Measurements from ENCODE around the gene MNT.

The MNT gene

DNA sequence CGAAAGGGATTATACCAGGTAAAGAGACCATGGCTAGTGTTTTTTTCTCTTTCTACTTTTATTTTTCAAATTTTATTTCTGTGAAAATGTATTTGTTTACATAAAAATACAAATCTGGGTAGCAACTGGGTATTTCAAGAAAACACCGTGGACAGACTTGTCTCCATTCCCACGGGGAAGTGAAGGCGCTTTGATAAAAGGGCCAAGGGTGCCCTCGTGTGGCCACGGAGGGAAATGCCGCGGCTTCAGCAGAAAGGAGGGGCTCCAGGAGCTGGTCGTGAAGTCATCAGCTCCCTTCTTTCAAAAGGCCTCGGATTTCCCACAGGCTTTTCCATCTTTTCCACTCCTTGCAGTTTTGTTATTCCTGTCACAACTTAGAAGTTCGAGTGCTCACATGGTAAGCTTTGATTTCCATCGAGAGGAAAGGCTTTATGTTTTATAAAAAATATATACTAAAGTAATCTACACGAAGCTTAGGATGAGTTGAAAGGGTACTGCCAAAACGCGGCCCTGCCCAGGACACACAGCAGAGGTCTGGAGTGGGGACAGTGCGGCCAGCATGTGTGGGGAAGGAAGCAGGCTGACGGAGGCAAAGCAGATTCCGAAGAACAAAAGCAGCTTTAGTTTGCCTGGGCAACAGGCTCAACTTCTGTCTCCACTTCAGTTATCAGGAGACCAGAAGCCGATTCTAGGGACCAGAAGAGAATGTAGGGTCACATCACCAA, 15.3 kb upstream of the MNT start:
- DNase-seq (ENCODE audit: low read depth): peak; percentile 86

DNA sequence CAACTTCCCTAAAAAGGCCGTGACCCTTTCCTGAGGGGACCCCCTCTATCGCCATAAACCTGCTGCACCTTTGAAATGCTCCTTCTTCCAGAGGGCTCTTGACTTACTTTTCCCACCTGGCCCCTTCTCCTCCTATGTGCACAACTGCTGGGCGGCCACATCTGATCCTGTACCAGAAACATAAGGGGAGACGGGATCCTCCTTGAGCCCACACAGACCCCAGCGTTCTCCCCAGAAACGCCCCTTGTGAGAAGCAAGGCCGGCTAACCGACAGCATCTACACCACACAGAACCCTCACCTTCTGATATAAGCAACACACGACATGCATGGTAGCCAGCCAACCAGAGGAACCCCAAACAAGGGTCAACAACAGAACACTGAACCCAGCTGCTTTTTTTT, 14.2 kb upstream of the MNT start:
- DNase-seq (ENCODE audit: low read depth): no peak

DNA sequence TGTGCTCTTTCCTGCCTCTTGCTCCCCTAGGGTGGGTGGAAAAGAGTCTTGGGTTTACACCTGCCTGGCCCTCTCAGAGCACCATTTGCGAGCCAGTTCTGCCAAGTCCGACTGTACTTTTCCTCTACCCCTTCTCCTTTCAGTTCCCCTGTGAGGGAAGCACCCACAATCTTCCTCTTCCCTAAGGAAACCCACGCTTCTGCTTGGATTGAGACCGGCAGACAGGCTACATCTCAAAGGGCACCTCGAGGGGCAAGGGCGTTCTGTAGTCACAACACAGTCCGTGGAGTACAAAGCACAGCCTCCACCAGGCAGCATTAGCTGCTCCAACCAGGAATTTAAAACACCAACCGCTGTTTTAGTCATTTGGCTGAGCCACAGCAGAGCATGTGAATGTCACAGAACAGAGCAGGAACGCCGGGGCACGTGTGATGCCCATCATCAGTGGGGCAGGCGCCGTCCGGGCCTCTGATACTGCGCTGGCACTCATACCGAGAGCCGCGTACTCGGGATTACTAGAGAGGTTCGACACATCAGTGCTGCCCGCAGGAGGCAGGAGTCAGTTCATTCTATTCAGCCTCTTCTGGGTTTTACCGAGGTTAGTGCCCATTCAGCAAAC, 13.7 kb upstream of the MNT start:
- no peak for DNase-seq (ENCODE audit: low read depth)

DNA sequence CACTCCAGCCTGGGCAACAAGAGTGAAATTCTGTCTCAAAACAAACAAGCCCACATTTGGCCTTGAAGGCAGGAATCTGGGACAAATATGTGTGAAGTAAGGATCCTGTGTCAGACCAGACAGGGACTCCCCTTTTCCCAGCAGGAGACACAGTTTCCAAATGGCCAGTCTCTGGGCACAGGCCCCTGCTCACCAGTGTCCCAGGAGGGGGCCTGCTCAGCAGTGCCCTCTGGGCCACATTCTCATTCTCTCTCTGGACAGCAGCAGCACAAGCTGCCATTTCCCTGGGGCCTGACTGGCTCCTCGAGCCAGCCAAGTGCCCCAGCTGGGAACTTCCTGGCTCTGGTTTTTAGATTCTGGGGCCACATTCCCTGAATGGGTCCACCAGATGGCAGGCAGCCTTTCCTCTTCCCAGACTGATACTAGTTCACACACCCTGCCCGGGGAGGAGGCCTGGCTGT, 11.7 kb upstream of the MNT start:
- peak; percentile 62 for DNase-seq (ENCODE audit: low read depth)

DNA sequence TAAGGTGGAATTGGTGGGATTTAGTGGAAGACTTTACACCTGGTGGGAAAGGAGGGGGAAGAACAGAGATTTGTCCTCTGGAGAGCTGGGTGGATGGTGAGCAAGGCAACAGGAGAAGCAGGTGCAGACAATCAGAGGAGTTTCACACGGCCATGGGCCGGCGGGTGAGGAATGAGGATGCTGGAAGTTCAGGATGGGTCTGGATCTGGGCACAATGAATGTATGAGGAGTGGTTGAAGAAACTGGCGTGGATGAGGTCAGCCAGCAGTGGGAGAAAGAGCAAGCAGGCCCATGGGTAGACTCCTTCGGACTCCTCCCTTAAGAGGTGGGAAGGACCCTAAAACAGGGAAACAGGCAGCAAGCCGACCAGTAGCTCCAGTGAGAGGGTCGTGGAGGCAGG, 10.1 kb upstream of the MNT start:
- DNase-seq (ENCODE audit: low read depth): no peak

DNA sequence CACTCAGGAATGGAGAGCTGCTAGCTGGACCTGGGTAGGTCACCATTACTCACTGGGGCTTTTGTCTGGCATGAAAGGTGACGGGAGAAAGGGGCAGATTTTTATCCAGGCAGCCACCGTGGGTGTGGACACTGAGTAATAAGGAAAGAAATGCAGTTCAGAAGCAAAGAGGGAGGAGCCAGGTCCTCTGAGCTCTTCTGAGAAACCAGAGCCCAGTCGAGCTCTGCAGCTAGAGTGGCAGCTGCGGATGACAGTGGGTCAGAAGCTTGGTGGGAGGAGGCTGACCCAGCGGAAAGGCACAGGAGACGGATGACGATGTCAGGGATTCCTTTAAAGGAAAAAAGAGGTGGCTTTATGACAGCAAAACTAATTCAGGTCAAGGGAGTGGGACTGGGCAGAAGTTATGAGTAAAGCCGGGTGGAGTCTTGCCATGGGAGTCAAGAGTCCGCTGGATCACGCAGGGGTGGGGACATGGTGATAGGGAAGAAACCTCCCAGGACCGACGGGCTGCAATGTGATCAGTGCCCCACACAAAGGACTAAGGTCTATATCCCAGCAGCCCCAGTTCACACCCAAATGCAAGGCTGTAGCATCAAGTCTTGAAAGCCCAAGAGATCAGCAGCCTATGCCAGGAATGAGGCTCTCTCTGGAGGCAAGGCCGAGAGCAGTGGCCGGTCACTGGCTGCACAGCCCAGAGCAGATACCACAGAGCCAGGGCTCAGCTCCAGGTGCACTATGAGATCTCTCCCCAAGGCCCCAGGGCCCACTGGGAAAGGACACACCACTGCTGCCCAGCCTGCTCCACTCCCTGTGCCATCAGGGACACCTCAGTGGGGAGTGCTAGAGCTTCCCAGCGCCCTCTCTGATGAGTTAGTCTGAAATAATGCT, 6.3 kb upstream of the MNT start:
- DNase-seq (ENCODE audit: low read depth): peak; percentile 99

DNA sequence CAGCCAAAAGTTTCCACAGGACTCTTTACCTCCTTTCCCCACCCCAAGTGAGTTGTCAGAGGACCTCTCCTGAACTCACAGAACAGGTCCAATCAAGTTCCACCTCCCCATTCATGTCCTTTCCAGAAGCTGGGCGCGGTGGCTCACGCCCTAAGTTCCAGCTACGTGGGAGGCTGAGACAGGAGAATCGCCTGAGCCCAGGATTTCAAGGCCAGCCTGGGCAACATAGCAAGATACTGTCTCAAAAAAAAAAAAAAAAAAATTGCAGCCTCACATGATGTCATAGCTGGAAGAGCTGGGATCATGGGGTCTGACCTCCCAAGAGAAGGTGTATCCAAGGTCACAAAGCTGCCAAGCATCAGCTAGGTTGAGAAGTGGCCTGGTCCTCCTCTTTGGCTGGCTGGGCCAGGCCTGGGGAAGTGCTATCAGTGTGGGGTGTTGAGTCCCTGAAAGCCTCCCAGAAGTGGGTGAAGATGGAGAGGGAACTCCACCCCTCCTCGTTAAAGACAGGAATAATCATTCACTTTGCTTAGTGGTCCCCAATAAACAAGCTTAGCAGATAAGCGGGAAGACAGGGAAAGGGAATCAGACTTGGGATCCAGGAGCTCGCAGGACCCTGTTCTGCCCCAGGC, 5.5 kb upstream of the MNT start:
- DNase-seq (ENCODE audit: low read depth): no peak

DNA sequence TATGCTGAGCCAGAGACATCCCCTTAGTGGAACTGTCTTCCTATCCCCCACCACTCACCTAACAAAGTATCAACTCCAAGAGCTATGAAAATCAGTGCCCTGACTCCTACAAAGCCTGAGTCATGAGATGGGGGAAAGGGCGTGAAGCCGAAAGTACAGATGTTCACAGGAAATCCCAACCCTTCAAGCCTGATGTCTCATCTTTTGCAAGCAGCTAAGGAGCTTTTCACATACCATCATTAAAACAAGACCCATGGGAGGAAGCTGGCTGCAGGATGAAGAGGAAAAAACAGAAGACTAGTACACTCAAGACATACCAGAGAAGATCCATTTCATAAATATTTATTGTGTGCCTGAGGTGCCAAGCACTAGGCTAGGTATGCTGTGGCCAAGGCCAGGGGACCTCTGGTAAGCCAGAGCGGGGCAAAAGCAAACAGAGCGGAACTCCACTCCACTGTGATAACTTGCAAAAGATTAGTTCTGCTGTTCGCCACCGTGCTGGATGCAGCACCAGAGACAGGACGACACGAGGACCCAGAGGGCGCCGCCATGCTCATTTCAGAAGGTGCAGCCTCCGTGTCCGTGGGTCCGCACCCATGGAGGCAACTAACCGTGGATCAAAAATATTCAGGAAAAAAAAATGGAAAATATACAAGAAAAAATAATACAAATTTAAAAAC, 4.5 kb upstream of the MNT start:
- DNase-seq (ENCODE audit: low read depth): peak; percentile 94

DNA sequence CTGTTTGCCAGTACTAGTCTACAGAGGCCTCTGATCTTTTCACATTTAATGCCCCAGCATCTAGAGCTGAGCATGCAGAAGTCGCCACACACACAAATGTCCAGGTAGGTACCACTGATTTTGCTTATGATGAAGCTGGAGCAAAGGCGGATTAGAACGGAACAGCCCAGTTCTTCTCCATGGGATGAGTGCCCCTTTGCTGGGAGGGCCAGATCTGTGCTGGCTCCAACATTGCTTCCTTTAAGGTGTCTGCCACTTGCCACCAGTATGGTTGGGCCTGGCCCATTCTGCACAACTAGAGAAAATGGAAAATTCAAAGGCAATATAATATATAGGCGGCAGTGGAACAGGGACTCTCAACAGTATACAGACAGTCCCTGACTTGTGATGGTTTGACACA, 2.2 kb upstream of the MNT start:
- no peak for DNase-seq (ENCODE audit: low read depth)

DNA sequence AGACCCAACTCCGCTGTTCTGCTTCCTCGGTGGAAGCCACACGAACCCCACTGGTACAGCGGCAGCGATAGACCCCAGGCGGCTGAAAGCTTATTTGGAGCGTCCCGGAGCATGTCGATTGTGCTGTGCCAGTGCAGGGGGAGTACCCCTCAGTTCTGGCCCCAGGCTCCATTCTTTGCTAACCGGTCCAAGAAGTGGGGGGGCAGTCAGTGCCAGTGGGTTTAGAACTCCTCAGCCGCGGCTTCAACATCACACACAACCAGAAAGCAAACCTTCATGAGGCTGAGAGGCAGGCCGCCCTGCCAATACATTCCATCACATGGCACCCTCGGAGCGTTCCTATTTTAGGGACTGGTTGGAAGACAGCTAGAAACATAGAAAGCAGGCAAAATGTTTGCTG, 1.7 kb upstream of the MNT start:
- DNase-seq (ENCODE audit: low read depth): no peak

DNA sequence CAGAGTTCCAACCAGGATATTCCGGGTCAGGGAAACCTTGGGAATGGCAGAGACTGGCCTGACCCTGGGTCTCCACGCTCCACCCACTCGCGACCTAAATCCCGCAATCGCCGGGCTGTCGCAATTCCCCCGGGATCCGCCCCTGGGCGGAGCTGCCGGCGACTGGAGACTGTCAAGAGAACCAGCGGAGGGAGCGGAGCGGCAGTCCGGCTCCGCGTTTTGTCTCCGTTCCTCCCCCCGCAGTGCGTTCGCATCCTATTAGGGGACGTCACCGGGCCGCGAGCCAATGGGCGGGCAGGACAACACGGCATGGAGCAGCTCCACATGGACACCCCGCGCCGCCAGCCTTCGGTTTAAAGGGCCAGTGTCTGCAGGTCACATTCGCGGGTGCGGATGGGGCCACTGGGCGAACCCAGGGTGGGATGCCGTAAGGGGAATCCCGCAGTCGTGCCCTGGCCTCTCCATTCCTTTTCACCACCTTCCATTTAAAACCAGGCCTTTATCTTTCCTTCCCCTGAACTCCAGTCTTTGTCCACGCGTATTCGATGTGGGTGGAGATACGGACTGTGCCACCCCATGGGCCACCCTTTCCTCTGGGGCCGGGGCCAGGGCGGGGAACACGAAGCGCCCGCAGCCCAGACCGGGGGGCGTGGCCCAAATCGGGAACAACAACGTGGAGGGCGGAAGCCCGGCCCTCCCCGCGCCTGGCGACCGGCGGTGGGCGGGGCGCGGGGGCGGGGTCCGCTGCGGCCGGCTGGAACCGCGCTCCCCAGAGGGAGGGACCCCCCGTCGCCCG, 764 bp upstream of the MNT start:
- DNase-seq (ENCODE audit: low read depth): peak; percentile 100

DNA sequence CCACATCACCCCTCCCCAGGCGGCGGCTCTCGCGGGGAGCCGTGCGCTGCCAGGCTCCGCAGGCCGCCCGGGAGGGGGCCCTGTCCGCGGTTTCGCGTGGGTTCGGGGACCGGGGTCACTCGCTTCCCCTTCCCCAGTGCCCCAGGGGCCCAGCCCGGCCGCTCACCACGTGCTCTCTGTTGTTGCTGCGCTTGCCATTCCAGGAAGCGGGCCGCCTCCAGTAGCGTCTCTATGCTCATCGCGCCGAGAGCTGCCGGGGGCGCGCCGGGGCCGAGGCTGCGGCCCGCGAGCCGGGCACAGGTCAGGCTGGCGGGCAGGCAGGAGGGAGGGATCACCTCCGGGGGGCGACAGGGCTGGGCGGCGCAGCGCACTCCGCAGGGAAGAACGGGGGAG, 390 bp downstream of the MNT start:
- peak; percentile 60 for DNase-seq (ENCODE audit: low read depth)

DNA sequence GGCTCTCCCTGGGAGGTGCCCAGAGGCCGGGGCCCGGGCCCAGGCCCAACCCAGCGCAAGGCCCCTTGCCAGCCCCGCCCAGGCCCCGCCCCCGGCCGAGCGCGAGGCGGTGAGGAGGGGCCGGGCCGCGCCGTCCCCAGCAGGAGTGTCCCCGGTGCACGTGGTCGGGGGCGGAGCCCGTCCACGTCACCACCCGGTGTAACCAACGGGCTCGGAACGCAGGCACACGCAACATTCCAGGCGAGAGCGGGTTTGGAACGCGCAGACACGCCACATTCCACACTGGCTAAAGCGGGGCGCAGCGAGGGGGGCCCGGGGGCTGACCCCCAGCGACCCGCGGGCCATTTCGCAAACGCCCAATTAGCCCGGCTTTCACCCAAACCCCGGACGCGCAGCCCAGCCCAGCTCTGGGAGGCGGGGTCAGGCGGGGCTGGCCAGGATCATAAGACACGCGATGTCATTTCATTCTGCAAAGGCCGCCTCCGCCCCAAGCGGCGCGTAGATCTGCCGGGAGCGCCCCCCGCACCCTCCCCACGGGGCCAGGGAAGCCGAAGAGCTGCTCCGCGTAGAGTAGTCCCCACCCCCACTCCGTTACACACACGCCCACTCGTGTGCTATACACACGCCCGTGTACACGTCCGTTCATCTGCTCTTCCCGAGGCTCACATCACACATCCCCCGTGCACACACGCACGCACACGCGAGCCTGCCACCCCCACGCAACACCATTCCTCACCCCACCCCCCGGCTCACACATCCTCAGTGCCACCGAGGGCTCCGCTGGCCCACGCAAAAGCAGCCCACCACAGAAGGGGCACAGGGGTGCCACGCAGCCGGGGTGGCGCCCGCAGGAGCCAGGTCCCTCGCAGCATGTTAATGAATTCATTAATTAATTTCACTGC, 1.0 kb downstream of the MNT start:
- peak; percentile 97 for DNase-seq (ENCODE audit: low read depth)

DNA sequence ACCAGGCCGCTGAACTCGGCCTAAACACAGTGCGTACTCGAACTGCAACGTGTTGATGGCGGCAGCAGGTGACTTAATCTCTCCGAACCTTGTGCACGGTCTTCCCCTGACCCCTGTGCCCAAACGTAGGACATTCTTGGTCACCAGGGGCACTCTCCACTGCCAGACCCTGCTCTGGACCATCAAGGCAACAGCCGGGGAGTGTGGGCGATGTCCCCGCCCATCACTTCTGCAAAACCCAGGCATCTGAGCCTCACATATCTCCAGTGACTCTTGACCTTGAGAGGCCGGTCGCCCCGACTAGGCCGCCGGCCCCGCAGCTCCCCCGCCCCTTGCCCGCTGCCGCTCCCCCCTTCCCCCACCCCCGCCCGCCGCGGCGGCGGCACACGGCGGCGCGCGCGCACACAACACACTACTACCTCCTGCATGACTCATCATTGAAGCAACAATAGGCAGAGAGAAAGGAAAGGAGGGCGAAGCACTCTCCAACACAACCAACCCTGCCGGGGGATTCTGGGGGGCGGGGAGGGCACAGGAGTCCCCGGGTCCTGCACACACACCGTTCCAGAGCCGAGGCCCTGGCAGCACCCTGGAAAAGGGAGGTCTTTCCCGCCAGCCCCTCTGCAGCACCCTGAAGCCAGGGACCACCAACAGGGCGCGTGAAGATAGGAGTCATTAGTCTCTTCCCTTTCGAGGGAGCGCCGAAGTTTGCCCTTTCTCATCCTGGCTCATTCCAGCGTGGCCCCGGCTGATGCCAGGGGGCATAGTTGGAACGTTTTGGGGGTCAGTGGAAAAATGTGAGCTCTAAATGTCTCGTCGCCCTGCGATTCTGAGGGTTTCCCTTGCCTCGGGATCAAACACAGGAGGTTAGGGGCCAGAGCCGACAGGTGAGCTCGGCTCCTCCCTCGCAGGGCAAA, 1.9 kb downstream of the MNT start:
- peak; percentile 82 for DNase-seq (ENCODE audit: low read depth)

DNA sequence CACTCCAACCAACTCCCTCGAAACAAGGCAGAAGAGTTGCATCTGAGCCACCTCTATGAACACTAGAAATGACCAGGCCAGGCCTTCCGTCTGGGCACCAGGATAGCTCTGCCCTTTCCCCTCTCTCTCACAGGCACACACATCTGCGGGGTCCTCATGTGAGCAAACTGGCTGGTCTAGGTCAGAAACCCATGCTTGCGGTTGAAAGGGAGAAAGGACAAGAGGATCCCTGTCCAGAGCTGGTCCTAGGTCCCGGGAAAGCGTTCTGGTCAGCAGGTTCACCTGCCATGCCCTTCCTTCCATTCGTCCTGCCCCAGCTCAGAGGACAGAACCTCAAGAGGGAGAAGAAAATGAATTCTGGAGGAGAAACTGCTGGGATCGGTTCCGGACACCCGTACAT, 2.7 kb downstream of the MNT start:
- DNase-seq (ENCODE audit: low read depth): no peak

DNA sequence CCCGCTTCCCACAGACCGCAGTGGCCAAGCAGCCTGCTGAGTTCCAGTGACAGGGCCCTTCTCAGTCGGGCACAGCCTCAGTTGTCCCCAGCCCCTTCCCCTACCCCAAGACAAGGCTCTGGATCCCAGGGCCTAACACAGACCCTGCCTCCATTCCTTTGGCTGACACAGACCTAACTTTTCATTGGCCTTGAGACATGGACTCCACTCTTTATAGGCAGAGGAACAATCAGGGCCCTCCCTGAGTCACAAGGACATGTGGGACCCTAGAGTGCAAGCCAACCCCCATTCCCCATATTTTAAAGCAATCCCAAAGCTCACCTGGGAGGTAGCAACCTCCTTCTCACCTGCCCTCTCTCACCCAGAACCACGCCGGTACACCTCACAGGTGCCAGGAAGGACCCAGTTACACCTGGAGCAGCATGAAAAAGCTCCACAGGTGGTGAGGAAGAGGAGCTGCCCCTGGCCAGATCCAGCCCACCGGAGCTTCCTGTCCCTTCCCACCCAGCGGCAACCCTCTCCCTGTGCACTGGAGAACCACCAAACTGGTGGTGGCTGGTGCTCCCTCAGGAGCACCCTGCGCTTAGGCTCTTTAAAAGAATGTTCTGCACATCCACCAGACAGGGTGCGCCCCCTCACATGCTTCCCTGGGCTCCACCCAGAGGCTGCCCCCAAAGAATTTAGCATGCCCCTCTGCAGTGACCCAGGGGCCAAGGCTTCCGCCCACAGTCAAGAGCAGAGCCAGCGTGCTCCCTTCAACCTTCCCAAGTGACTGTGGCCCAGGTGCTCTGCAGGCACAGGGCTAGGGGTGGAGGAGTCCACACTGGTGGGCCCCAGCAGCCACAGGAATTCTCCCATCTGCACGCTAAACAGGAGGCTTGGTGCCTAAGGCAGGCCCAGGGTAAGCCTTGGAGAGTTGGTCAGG, 3.4 kb downstream of the MNT start:
- DNase-seq (ENCODE audit: low read depth): no peak

DNA sequence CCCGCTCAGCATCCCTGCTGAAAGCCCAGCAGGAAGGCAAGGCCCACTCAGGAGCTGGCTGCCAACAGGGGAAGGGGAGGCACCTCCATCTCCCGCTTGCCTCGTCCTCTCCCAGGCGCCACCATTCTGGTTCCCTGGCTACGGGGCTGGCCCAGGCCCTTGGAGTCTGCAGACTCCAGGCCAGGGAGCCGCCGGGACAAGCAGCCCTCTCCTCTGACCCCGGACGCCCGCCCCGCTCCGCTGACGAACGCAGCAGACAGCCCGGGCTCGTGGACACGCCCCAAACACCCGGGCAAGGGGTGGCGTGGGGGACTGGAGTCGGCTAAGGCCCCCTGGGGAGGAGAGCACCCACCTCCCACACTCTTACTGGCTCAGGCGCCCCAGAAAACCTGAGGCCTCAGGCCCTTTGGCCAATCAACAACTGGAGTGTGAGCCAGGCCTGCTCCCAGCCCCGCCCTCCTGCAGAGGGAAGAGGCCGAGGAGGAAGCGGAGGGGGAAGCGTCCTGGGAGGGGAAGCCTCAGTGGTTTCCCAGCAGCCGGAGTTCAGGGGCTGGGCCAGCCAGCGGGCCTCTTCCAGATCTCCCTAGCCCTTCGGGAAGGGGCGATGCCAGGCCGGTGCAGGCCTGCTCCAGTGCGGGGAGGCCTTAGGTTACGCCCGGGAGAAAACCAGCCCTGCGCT, 4.2 kb downstream of the MNT start:
- DNase-seq (ENCODE audit: low read depth): peak; percentile 100
